Panc1 (cell line): ENCODE measurements around the gene IPO4.

ENCODE experiments used
- CTCF ChIP-seq: fragments of 450-650 bp; IDR thresholded peaks from 2 replicates; pipeline ENCODE4 v1.5.1; 2017; ENCODE audit warnings: mild to moderate bottlenecking
- TCF7L2 ChIP-seq: IDR thresholded peaks from 2 replicates; pipeline ENCODE4 v1.6.1; 2011; ENCODE audit warnings: mild to moderate bottlenecking, low read depth, low read length, inconsistent platforms

GRCh38 chr14:24155100-24155499, 33.5 kb downstream of the IPO4 start:
- TF ChIP-seq TCF7L2 (no peak), CTCF (no peak)
